ENCODE results near the gene GRIK1.

Gene GRIK1

DNA sequence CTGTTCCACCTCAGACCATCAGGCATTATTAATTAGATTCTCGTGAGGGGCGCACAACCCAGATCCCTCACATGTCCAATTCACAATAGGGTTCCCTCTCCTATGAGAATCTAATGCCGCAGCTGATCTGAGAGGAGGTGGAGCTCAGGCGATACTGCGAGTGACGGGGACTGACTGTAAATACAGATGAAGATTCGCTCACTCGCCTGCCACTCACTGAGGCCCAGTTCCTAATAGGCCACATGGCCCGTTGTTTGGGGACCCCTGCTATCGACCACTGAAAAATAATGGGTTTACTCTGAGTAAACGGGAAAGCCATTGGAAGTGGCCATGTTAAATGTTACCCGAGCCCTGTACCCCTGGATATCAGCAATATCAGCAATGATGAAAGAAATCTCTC is 65.9 kb downstream of the GRIK1 start:
- TF ChIP-seq, protein P1, sequence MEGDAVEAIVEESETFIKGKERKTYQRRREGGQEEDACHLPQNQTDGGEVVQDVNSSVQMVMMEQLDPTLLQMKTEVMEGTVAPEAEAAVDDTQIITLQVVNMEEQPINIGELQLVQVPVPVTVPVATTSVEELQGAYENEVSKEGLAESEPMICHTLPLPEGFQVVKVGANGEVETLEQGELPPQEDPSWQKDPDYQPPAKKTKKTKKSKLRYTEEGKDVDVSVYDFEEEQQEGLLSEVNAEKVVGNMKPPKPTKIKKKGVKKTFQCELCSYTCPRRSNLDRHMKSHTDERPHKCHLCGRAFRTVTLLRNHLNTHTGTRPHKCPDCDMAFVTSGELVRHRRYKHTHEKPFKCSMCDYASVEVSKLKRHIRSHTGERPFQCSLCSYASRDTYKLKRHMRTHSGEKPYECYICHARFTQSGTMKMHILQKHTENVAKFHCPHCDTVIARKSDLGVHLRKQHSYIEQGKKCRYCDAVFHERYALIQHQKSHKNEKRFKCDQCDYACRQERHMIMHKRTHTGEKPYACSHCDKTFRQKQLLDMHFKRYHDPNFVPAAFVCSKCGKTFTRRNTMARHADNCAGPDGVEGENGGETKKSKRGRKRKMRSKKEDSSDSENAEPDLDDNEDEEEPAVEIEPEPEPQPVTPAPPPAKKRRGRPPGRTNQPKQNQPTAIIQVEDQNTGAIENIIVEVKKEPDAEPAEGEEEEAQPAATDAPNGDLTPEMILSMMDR (IDR thresholded peaks at IDR 0.05; ENCODE audit: insufficient read depth, low read depth, low read length, missing control alignments) = no peak
- DNase-seq (ENCODE audit: low read depth) = no peak
- H3K4me3 ChIP-seq (ENCODE audit: low read depth, low read length) = no peak overlapping the region

DNA sequence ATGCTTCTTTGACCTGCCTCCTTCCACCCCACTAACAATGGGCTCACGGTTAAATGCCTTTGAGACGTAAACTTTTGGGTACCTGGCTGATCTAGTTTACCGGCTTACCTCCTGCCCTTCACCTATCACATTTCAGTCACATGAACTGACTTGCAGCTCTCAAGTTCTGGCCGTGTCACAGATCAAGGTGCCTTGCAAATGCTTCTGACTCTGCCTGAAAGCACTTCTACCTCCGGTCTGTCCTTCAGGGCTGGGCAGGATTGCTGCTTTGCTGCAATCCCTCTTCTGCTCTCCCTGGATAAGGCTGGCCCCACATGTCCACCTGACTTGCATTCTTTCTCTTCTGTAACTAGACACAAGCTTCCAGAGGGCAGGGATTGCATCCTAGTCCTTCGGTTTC is 69.0 kb downstream of the GRIK1 start:
- H3K4me3 ChIP-seq (ENCODE audit: low read depth, low read length) = no peak overlapping the region
- TF ChIP-seq, protein P1 (IDR thresholded peaks at IDR 0.05; ENCODE audit: insufficient read depth, low read depth, low read length, missing control alignments) = no peak
- no peak for DNase-seq (ENCODE audit: low read depth)

GRCh38 chr21:29867796-29868195 is 72.0 kb downstream of the GRIK1 start:
- DNase-seq (ENCODE audit: low read depth) = no peak
- TF ChIP-seq, protein P1 (IDR thresholded peaks at IDR 0.05; ENCODE audit: insufficient read depth, low read depth, low read length, missing control alignments) = no peak

DNA sequence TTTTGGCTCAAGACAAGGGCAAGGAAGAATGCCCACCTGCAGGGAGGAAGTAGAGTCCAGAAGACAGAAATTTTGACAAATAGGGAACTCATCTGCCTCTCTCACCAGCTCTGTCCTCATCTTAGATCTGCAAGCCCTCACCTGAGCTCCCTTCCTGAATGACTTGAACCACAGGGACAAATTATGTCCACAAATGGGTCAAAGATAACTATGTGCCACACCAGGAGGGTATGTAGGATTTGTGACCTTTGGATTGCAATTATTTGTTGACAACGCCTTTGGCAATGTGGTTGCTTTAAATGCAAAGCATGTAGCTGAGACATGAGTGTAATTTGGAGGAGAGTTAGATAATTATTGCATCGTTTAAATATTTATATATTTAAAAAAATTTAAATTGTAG is 79.5 kb downstream of the GRIK1 start:
- H3K4me3 ChIP-seq (ENCODE audit: low read depth, low read length) = no peak overlapping the region
- no peak for DNase-seq (ENCODE audit: low read depth)
- TF ChIP-seq, protein P1 (IDR thresholded peaks at IDR 0.05; ENCODE audit: insufficient read depth, low read depth, low read length, missing control alignments) = no peak

More at GRCh38 chr21:29867796-29868195, 72.0 kb downstream of the GRIK1 start:
- H3K4me3 ChIP-seq (ENCODE audit: low read depth, low read length) = no peak overlapping the region

DNA sequence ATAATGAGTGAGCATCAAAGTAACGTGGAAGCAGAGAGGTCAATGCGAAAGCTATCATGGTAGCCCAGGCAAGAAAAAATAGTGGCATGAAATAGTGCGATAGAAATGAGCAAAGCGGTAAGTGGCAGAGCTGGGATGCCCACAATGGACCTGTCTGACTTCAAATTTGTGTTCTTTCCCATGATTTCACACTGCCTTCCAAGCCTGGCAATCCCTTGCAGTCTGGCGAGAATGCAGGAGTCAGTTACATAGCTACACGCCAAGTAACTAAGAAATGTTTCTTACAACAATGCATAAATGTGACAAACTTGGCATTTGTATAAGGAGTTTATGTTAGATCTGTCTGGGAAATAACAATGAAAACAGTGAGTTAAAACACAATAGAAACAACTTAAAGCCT is 82.6 kb downstream of the GRIK1 start:
- TF ChIP-seq, protein P1 (IDR thresholded peaks at IDR 0.05; ENCODE audit: insufficient read depth, low read depth, low read length, missing control alignments) = no peak
- H3K4me3 ChIP-seq (ENCODE audit: low read depth, low read length) = no peak overlapping the region
- no peak for DNase-seq (ENCODE audit: low read depth)

GRCh38 chr21:29854795-29855194 is 85.0 kb downstream of the GRIK1 start:
- no peak for DNase-seq (ENCODE audit: low read depth)
- H3K4me3 ChIP-seq (ENCODE audit: low read depth, low read length) = no peak overlapping the region
- TF ChIP-seq, protein P1 (IDR thresholded peaks at IDR 0.05; ENCODE audit: insufficient read depth, low read depth, low read length, missing control alignments) = no peak

- H3K4me3 ChIP-seq (ENCODE audit: low read depth, low read length) = no peak overlapping the region
- TF ChIP-seq, protein P1 (IDR thresholded peaks at IDR 0.05; ENCODE audit: insufficient read depth, low read depth, low read length, missing control alignments) = no peak
Measured at GRCh38 chr21:29851611-29852010, 88.2 kb downstream of the GRIK1 start.

More at GRCh38 chr21:29851611-29852010, 88.2 kb downstream of the GRIK1 start:
- DNase-seq (ENCODE audit: low read depth) = no peak

Data from GM12865 (cell line).